ENCODE data around the gene AMH. TPM values are rescaled to one million over a fixed set of nuclear protein-coding genes. Genes with fewer than 3 reads are reported as not detected.
"Not testable (repeated sequence)": the region's sequence is repeated elsewhere in the genome, so short reads cannot be mapped to it uniquely, and the experiment has no call there.

Gene AMH
- total RNA-seq (under 1 TPM in 5 of 9 donors, not detected in 4; 0.32 to 0.81 (median 0.57) TPM), polyA plus RNA-seq (1 to 10 TPM in 1 of 2 donors, under 1 TPM in 1; 0.10 to 1.1 TPM)
- long read RNA-seq, donor 1 = 0 reads
- long read RNA-seq, donor 2 = 0 reads
- long read RNA-seq, donor 3 = 0 reads

GRCh38 chr19:2249010-2249866, at the start of gene AMH:
Gene AMH (plus strand): TSS chr19:2249323. CDS start chr19:2249333, 10 bp downstream.
- peaks cover 0 to 56% (median 36%) of the 10 kb centered on the region in 12 donors for H3K4me1 ChIP-seq

GRCh38 chr19:2199861-2200623, 49.1 kb upstream of the AMH start:
- no peaks in the 10 kb centered on the region for H3K27me3 ChIP-seq
- DNase-seq (no peak), ATAC-seq (no peak)
- H3K4me3 ChIP-seq = no peak overlapping the region
- 88 to 93% (median 91%) methylated on average over 36 to 37 of the region's 37 CpGs for WGBS, 4 donors
- no peak for TF ChIP-seq CTCF (IDR thresholded peaks at IDR 0.05)
- TF ChIP-seq POLR2A (IDR thresholded peaks at IDR 0.05) = no peak
- H3K9me3 ChIP-seq = no peaks in the 10 kb centered on the region
- H3K36me3 ChIP-seq = peaks cover 0 to 63% (median 28%) of the 10 kb centered on the region in 9 donors
- H3K27ac ChIP-seq = no peak overlapping the region
- intact Hi-C loops (cut with DNase I) = loop anchor here in 2 of 10 donors (5.0 to 10.0 kb wide), 2 partner anchors 43 to 45 kb away; partner anchors contain the start of gene AP3D1 (in 1 of the 2)
- peaks cover 0 to 7% (median 0%) of the 10 kb centered on the region in 12 donors for H3K4me1 ChIP-seq

More at GRCh38 chr19:2249010-2249866, at the start of gene AMH:
- no peak for TF ChIP-seq CTCF (IDR thresholded peaks at IDR 0.05)
- no peak for TF ChIP-seq POLR2A (IDR thresholded peaks at IDR 0.05)
- Histone ChIP-seq H3K27me3 (peaks cover 33 to 53% (median 45%) of the 10 kb centered on the region in 9 donors), H3K27ac (no peak within 1 kb of the TSS), H3K9me3 (no peaks in the 10 kb centered on the region), H3K4me3 (no peak within 1 kb of the TSS), H3K36me3 (peaks cover 3 to 45% (median 35%) of the 10 kb centered on the region in 9 donors)
- ATAC-seq (peak in 1 of 4 donors; percentile 5), DNase-seq (peak in 1 of 5 donors; percentile 57)
- WGBS, 4 donors = 72 to 78% (median 76%) methylated on average over 15 to 27 of the region's 27 CpGs
- intact Hi-C loops (cut with DNase I) = no loop called here

GRCh38 chr19:2200624-2201294, 48.4 kb upstream of the AMH start:
- not testable (repeated sequence) for H3K4me3 ChIP-seq, DNase-seq
- WGBS, 4 donors = 94 to 96% (median 95%) methylated on average over 50 of the region's 50 CpGs

GRCh38 chr19:2201473-2202148, 47.5 kb upstream of the AMH start:
- intact Hi-C loops (cut with DNase I) = loop anchor here in 2 of 10 donors (5.0 to 10.0 kb wide), 2 partner anchors 44 to 47 kb away; partner anchors contain the start of gene AP3D1 (in 1 of the 2)

More at GRCh38 chr19:2200624-2201294, 48.4 kb upstream of the AMH start:
- H3K36me3 ChIP-seq = peaks cover 0 to 63% (median 27%) of the 10 kb centered on the region in 9 donors
- intact Hi-C loops (cut with DNase I) = loop anchor here in 2 of 10 donors (5.0 to 10.0 kb wide), 2 partner anchors 43 to 46 kb away; partner anchors contain the start of gene AP3D1 (in 1 of the 2)
- ATAC-seq, H3K9me3 ChIP-seq, H3K27ac ChIP-seq, H3K27me3 ChIP-seq, H3K4me1 ChIP-seq: not testable (repeated sequence)

More at GRCh38 chr19:2201473-2202148, 47.5 kb upstream of the AMH start:
- H3K9me3 ChIP-seq = no peaks in the 10 kb centered on the region
- no peak overlapping the region for H3K27ac ChIP-seq
- no peak for DNase-seq
- WGBS, 4 donors = 90 to 94% (median 93%) methylated on average over 14 to 21 of the region's 21 CpGs
- H3K4me3 ChIP-seq = no peak overlapping the region
- H3K4me1 ChIP-seq = peaks cover 0 to 7% (median 0%) of the 10 kb centered on the region in 12 donors
- H3K36me3 ChIP-seq = peaks cover 0 to 62% (median 25%) of the 10 kb centered on the region in 9 donors
- TF ChIP-seq POLR2A (IDR thresholded peaks at IDR 0.05) (no peak), CTCF (IDR thresholded peaks at IDR 0.05) (no peak)
- H3K27me3 ChIP-seq = no peaks in the 10 kb centered on the region
- no peak for ATAC-seq
